GM13977 (cell line): ENCODE data around the gene WTAP.
"Not testable (repeated sequence)": the region's sequence is repeated elsewhere in the genome, so short reads cannot be mapped to it uniquely, and the experiment has no call there.

Experiments used
- DNase-seq: peaks from one replicate; pipeline ENCODE4 v3.0.0; 2012; ENCODE audit warnings: low spot score
- CTCF ChIP-seq: IDR thresholded peaks from 2 replicates; pipeline ENCODE4 v1.5.1; 2012; ENCODE audit warnings: mild to moderate bottlenecking, control low read depth; ENCODE audit not compliant: insufficient read depth; ENCODE audit errors: extremely low read depth, missing control alignments
- in situ Hi-C: fragments of 300-500 bp; cut with MboI; formaldehyde crosslinking; loops from one replicate; pipeline ENCODE4 v1.12.0; 2022; ENCODE audit warnings: low sequenced_read_pairs, low pct_unique_long_range_greater_than_20kb, mixed read lengths, inconsistent platforms; ENCODE audit not compliant: unreplicated experiment

The WTAP gene

DNA sequence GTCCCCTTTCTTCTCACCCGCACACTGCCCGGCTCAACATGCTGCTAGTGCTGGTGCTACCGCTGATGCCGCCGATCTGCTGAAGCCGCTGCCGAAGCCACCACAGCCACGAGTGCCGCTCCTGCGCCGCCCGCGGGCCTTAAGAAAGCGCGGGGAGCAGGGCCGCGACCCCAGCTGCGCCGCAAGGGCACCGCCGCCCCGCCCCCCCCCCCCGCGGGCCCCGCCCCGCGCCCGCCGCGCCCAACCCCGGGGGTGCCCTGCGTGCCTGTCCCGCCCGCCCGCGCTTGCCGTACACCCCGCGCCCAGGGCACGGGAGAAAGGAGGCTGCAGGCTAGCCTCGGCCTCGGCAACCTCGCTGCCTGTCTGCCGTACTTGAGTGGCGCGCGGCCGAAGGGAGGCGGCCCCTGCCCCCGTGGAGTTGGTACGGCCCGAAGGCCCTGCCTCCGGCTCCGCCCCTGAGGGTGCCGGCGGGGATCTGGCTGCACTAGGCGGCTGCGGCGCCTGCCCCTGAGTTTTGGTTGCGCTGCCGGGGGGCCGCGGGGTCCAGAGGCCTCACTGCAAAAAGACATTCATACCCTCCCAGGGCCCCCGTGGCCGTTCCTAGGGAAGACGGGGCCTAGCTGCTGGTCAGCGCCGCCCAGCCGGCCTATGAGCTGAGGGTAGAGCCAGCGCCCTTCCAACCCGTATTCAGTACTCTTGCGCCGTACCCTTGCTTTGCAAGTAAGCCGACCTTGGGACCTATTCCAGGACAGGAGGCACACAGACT, 34.0 kb upstream of the WTAP start, which contains the start of gene SOD2:
TSS of gene SOD2 (minus strand) at position 114 of the 766 bp plus-strand sequence. CDS start at position 40, 74 bp downstream.
- in situ Hi-C loops = no loop called here
- TF ChIP-seq CTCF = no peak
- peak; percentile 89 for DNase-seq

DNA sequence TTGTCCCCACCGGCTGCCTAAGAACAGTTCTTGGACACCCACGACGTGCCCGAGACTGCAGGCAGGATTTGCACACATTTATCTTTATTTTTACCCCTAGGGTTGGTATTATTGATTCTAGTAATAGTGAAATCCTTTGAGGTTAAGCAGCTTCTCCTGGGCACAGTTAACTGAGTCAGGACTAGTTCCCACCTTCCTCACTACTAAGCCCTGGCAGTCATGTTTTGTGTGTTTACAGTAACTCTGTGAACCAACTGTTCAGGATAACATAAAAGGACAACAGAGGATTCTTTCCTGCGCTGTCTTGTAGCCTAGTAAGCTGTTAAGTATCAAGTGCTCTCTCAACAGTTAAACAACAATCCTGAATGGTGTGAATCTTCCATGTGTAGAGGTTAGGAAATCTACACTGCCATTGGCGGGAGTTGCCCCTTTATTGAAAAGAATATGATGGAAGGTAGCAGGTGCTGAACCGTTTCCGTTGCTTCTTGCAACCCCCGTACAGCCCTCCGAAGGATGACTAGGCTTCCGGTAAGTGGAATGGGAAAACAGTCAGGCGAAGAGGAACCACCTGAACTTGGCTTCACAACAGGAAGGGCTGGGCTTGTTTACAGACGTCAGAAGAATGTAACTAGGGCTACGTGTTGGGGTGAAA, 33.3 kb upstream of the WTAP start:
- peak; percentile 31 for DNase-seq
- no peak for TF ChIP-seq CTCF
- in situ Hi-C loops = no loop called here

DNA sequence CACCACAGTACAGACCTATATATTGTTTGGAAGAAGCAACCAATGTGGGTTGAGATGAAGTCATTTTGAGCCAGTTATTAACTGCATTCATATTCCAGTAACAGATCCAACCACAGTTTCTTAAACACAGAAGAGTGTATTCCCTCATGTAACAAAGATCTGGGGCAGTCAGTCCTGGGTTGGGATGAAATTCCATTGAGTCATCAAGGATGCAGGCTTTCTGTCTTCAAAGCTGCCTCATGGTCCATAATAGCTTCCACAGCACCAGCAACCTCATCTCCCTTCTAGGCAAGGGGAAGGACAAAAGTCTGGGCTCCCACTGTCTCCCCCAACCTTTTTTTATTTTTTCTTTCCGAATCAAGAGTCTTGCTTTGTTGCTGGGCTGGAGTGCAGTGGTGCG, 31.3 kb upstream of the WTAP start:
- TF ChIP-seq CTCF = no peak
- DNase-seq = no peak
- in situ Hi-C loops = no loop called here

- TF ChIP-seq CTCF = no peak
- no peak for DNase-seq
- in situ Hi-C loops = loop anchor here (25.0 kb wide), 1 partner anchor 236 kb away; no protein-coding TSS in a partner anchor
Measured at GRCh38 chr6:159700970-159701369, 26.3 kb upstream of the WTAP start.

- no peak for DNase-seq
- in situ Hi-C loops = loop anchor here (25.0 kb wide), 1 partner anchor 236 kb away; no protein-coding TSS in a partner anchor
- TF ChIP-seq CTCF = no peak
Measured at GRCh38 chr6:159701413-159701999, 25.8 kb upstream of the WTAP start.

- in situ Hi-C loops = loop anchor here (25.0 kb wide), 1 partner anchor 227 kb away; no protein-coding TSS in a partner anchor
- not testable (repeated sequence) for DNase-seq
Measured at GRCh38 chr6:159710603-159711002, 16.7 kb upstream of the WTAP start.

- in situ Hi-C loops = loop anchor here (25.0 kb wide), 1 partner anchor 225 kb away; no protein-coding TSS in a partner anchor
- DNase-seq = not testable (repeated sequence)
Measured at GRCh38 chr6:159712389-159712788, 14.9 kb upstream of the WTAP start.
